NT2/D1 (cell line): ENCODE data around the gene ITIH4.

ENCODE experiments used
- DNase-seq: peaks from one replicate; pipeline ENCODE4 v3.0.0-alpha.2; 2011; ENCODE audit warnings: low read depth, low spot score
- H3K27me3 ChIP-seq: 2 replicates; pipeline ENCODE4 v1.6.0; 2011; ENCODE audit warnings: mild to moderate bottlenecking; ENCODE audit not compliant: insufficient read length, insufficient read depth
- H3K36me3 ChIP-seq: 2 replicates; pipeline ENCODE4 v1.6.1; 2011; ENCODE audit warnings: mild to moderate bottlenecking, low read length, mixed read lengths; ENCODE audit not compliant: insufficient read depth, insufficient read length
- H3K4me1 ChIP-seq: 2 replicates; pipeline ENCODE4 v1.5.1; 2011; ENCODE audit not compliant: insufficient read depth, insufficient read length
- H3K4me3 ChIP-seq: 2 replicates; pipeline ENCODE4 v1.5.1; 2011; ENCODE audit warnings: low read depth; ENCODE audit not compliant: insufficient read length
- H3K9ac ChIP-seq: 2 replicates; pipeline ENCODE4 v1.6.0; 2011; ENCODE audit warnings: low read depth; ENCODE audit not compliant: insufficient read length
- H3K9me3 ChIP-seq: 2 replicates; pipeline ENCODE4 v1.5.1; 2011; ENCODE audit warnings: mild to moderate bottlenecking, low read length; ENCODE audit not compliant: insufficient read depth
- SUZ12 ChIP-seq: IDR thresholded peaks from 2 replicates; pipeline ENCODE4 v1.6.1; 2011; ENCODE audit not compliant: insufficient read length, insufficient read depth; ENCODE audit errors: extremely low read depth
- YY1 ChIP-seq: IDR thresholded peaks from 2 replicates; pipeline ENCODE4 v1.6.1; 2011; ENCODE audit not compliant: insufficient read length, insufficient read depth
- ZNF274 ChIP-seq: IDR thresholded peaks from 2 replicates; pipeline ENCODE4 v1.6.1; 2011; ENCODE audit warnings: mild to moderate bottlenecking, low read depth, low read length

The ITIH4 gene

DNA sequence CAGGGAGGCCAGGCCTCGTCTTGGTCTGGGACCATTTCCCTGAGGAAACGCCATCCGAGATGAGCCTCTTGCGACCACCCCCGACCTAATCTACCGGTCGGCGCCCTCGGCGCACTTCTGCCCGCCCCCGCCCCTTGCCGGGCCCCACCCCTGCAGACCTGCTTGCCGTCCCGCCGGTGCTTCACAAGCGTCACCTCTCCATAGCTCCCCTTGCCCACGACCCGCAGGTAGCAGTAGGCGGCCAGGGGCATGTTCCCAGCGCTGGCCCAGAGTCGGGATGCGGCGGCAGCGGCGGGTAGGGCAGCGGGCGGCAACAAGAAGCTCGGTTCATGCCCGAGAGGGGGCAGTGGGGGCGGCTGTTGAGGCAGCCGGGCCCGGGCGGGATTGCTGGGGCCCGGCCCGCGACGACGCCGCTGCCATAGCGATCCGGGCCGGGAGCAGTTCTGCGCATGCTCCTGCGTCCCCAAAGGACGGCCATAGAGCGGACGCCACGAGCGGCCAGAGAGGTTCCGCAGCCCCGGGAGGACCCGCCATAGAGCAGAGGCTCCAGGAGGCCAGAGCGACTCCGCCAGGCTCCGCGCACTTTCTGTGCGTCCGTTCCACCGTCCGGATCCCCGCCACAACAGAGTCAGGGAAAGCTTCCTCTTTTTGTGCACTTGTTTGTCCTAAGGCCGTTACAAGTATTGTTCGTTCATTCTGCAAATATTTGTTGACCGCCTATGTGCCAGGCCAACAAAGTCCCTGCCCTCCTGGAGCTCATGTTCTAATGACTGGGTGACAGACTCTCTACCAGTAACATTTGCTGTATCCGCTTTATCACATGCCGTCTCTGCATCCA is 59.8 kb downstream of the ITIH4 start, which contains the start of gene NEK4:
Gene NEK4, minus strand, starts transcription at position 445 of the 838 bp plus-strand sequence. Its CDS starts 194 bp downstream, at position 251.
- Histone ChIP-seq H3K9ac (peak within 1 kb of the TSS; percentile 93), H3K4me1 (no peaks in the 10 kb centered on the region), H3K4me3 (peak within 1 kb of the TSS; percentile 69), H3K9me3 (no peaks in the 10 kb centered on the region), H3K27me3 (peaks cover 11% of the 10 kb centered on the region), H3K36me3 (peaks cover 26% of the 10 kb centered on the region)
- DNase-seq: peak; percentile 89
- TF ChIP-seq SUZ12 (no peak), YY1 (no peak), ZNF274 (no peak)

DNA sequence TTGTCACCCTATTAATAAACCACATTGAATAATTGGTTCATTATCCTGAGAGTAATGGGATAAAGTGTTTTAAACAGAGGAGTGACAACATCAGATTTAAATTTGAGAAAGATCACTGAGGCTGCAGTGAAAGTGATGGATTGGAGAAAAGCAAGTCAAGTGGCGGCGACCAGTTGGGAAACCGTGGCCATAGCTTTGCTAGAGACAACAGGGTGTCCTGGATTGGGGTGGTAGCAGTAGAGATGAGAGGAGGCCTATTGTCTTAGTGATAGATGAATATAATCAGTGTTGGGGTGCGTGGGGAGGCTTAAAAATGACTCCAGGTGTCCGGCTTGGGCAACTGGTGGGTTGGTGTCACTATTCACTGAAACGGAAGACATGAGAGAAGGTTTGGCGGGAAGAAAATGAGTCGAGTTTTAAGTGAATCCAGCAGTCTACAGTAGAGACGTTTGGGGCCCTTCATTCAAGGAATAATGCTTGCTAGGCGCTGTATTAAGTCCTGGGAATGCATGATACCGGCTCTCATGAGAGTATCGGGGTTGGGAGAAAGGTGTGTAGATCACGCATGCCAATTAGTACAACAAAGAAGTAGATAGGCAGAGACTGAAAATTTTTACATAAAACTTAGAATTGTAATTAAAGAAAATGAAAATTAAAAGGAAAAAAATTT is 60.6 kb downstream of the ITIH4 start:
- Histone ChIP-seq H3K4me1 (no peaks in the 10 kb centered on the region), H3K27me3 (peaks cover 4% of the 10 kb centered on the region), H3K9me3 (no peaks in the 10 kb centered on the region), H3K9ac (peak overlapping the region; percentile 93), H3K4me3 (peak overlapping the region; percentile 69), H3K36me3 (peaks cover 34% of the 10 kb centered on the region)
- TF ChIP-seq ZNF274 (no peak), YY1 (no peak), SUZ12 (no peak)
- DNase-seq: no peak

DNA sequence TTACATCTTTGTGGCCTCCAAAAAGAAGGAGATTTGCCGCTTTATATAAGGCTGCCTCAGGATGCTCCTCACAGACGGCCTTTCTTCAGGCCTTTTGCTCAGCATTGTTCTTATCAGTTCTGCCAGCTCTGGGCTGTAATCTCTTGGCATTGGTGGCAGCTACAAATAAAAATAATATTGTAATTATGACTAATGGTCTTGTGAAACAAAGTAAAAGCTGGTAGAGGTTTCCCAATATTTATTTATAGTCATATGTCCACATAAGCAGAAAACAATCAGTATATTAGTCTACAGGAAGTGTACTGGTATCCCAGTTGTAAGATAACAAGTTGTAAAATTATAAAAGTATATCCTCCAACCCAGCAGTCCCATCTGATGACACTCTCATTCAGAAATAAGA is 67.0 kb downstream of the ITIH4 start:
- no peaks in the 10 kb centered on the region for H3K9me3 ChIP-seq
- H3K4me3 ChIP-seq: no peak overlapping the region
- H3K27me3 ChIP-seq: no peaks in the 10 kb centered on the region
- DNase-seq: no peak
- peaks cover 78% of the 10 kb centered on the region for H3K36me3 ChIP-seq
- no peaks in the 10 kb centered on the region for H3K4me1 ChIP-seq
- no peak for TF ChIP-seq SUZ12
- no peak for TF ChIP-seq YY1
- no peak for TF ChIP-seq ZNF274
- no peak overlapping the region for H3K9ac ChIP-seq
